Measurements from ENCODE around the gene ADIPOR1.

Gene ADIPOR1

GRCh38 chr1:202968895-202969295, 10.8 kb upstream of the ADIPOR1 start:
- no peak for DNase-seq

GRCh38 chr1:202968351-202968750, 10.2 kb upstream of the ADIPOR1 start:
- no peak for DNase-seq

- DNase-seq: no peak
Measured at GRCh38 chr1:202967684-202968281, 9.7 kb upstream of the ADIPOR1 start.

- DNase-seq: no peak
Measured at GRCh38 chr1:202966006-202966898, 8.1 kb upstream of the ADIPOR1 start.

- DNase-seq: no peak
Measured at GRCh38 chr1:202965422-202965821, 7.3 kb upstream of the ADIPOR1 start.

- no peak for DNase-seq
Measured at GRCh38 chr1:202964791-202965410, 6.8 kb upstream of the ADIPOR1 start.

GRCh38 chr1:202961220-202961880, 3.2 kb upstream of the ADIPOR1 start:
- DNase-seq: no peak

- no peak for DNase-seq
Measured at GRCh38 chr1:202959276-202959620, 1.1 kb upstream of the ADIPOR1 start.

GRCh38 chr1:202958544-202959275, 598 bp upstream of the ADIPOR1 start:
- DNase-seq: no peak

- DNase-seq: no peak
Measured at GRCh38 chr1:202956969-202957368, 1.1 kb downstream of the ADIPOR1 start.

GRCh38 chr1:202954057-202954745, 3.9 kb downstream of the ADIPOR1 start:
- DNase-seq: no peak

- no peak for DNase-seq
Measured at GRCh38 chr1:202953392-202953791, 4.7 kb downstream of the ADIPOR1 start.

- no peak for DNase-seq
Measured at GRCh38 chr1:202952818-202953217, 5.3 kb downstream of the ADIPOR1 start.

- no peak for DNase-seq
Measured at GRCh38 chr1:202952099-202952498, 6.0 kb downstream of the ADIPOR1 start.

- DNase-seq: no peak
Measured at GRCh38 chr1:202951437-202951836, 6.7 kb downstream of the ADIPOR1 start.

- DNase-seq: no peak
Measured at GRCh38 chr1:202945483-202945882, 12.6 kb downstream of the ADIPOR1 start.

- DNase-seq: no peak
Measured at GRCh38 chr1:202944438-202944921, 13.6 kb downstream of the ADIPOR1 start.

GRCh38 chr1:202942426-202942825, 15.7 kb downstream of the ADIPOR1 start:
- no peak for DNase-seq

- DNase-seq: no peak
Measured at GRCh38 chr1:202941372-202941771, 16.7 kb downstream of the ADIPOR1 start.

GRCh38 chr1:202940561-202940960, 17.6 kb downstream of the ADIPOR1 start:
- no peak for DNase-seq

- DNase-seq: no peak
Measured at GRCh38 chr1:202938287-202938925, 19.7 kb downstream of the ADIPOR1 start.

Measured in GOT3 (cell line).